ENCODE results near the gene TMEM167A. TPM values are rescaled to one million over a fixed set of nuclear protein-coding genes. Genes with fewer than 3 reads are reported as not detected.

Gene TMEM167A, protein sequence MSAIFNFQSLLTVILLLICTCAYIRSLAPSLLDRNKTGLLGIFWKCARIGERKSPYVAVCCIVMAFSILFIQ
- total RNA-seq (10 to 100 TPM; 41.2 to 49.9 TPM), total RNA-seq (70.9 to 78.0 reads per million in 2 donors)

DNA sequence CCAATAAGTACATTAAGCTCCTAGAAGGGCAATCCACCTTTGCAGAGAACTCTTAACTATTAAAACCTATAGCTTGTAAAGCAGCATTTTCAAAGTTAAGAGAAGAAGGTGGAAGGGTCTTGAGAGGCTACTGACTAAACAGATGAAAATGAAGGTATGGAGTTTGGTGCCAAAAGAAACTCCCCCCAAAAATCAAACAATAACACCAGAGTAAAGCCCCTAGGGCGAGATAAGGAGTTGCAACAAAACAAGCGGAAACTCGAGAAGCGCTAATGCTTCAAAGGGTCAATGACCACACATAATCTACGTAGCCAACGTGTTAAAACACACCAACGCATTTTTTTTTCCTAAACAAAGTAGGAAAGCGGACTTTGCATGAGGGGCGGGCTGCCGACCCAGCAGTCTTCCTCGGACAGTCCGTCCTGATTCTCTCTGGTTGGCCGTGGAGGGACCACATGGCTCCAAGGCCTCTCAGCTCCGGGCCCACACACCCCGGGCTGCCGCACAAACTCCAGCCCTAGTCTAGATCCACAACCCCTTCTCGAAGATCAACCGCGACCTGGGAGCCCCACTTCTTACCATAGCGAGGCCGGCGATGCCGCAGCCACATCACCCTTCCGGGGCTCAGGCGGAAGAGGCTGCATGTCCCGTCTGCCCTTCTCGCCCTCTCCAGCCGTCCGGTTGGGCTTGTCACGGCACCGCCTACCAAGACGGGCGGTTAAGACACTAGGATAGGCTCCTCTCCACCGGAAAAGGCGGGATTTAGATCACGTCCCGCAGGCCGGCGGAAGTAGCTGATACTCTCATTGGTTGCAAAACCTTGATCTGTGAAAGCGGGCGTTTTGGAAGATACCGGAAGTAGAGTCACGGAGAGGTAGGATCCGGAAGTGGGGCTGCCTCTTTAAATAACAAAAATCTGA lies at the start of gene TMEM167A, which contains the start of gene XRCC4:
TMEM167A (minus strand) TSS at position 653 of the 920 bp plus-strand sequence; CDS start at position 582, 71 bp downstream.
XRCC4 (plus strand) TSS at position 806 of the 920 bp plus-strand sequence. CDS start 27,373 bp downstream, outside the sequence.
- no peaks in the 10 kb centered on the region for H3K27me3 Mint-ChIP-seq
- peaks cover 4% of the 10 kb centered on the region for H3K36me3 Mint-ChIP-seq (ENCODE audit: low read depth)

DNA sequence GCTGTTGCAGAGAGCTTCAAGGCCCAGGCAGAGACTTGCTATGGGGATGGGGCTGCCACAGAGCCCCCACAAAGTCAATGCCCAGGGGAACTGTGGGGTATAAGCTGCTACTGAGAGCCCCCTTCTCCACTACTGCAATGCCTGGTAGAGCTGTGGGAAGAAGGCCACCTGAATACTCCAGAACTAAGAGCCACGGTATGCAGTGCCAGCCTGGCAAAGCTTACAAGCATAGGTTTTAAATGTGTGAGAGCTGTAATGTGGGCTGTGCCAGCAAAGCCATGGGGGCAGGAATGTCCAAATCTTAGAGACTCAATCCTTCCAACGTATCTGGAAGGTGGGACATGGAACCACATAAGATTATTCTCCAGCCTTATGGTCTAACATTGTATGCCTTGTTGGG lies 49.3 kb upstream of the TMEM167A start:
- H3K4me1 Mint-ChIP-seq = no peaks in the 10 kb centered on the region
- H3K36me3 Mint-ChIP-seq (ENCODE audit: low read depth) = no peaks in the 10 kb centered on the region
- H3K9me3 ChIP-seq (ENCODE audit: control insufficient read depth, low read length, poor library complexity, severe bottlenecking) = no peaks in the 10 kb centered on the region
- H3K4me3 Mint-ChIP-seq = no peak overlapping the region
- no peaks in the 10 kb centered on the region for H3K27me3 Mint-ChIP-seq
- ATAC-seq (no peak), DNase-seq (no peak)
- no peak overlapping the region for H3K27ac Mint-ChIP-seq

More for the DNA sequence above, at the start of gene TMEM167A, which contains the start of gene XRCC4:
- Mint-ChIP-seq H3K4me3 (peak within 1 kb of the TSS; percentile 98), H3K27ac (peak within 1 kb of the TSS; percentile 97), H3K4me1 (peaks cover 43% of the 10 kb centered on the region)
- H3K9me3 ChIP-seq (ENCODE audit: control insufficient read depth, low read length, poor library complexity, severe bottlenecking) = no peaks in the 10 kb centered on the region
- peak; percentile 99 for ATAC-seq
- DNase-seq = peak; percentile 81 to 89 (median 85)

DNA sequence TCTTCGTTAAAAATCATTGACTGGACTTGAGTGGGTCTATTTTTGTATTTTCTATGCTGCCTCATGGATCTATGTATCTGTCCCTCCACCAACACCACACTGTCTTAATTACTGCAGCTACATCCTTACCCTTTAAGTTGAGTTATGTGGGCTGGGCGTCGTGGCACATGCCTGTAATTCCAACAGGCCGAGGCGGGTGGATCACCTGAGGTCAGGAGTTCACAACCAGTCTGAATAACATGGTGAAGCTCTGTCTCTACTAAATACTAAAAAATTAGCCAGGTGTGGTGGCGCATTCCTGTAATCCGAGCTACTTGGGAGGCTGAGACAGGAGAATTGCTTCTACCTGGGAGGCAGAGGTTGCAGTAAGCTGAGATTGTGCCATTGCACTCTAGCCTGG lies 48.4 kb upstream of the TMEM167A start:
- Mint-ChIP-seq H3K4me3 (no peak overlapping the region), H3K4me1 (no peaks in the 10 kb centered on the region), H3K36me3 (ENCODE audit: low read depth) (no peaks in the 10 kb centered on the region), H3K27me3 (no peaks in the 10 kb centered on the region), H3K27ac (no peak overlapping the region)
- no peak for ATAC-seq
- no peaks in the 10 kb centered on the region for H3K9me3 ChIP-seq (ENCODE audit: control insufficient read depth, low read length, poor library complexity, severe bottlenecking)
- no peak for DNase-seq

DNA sequence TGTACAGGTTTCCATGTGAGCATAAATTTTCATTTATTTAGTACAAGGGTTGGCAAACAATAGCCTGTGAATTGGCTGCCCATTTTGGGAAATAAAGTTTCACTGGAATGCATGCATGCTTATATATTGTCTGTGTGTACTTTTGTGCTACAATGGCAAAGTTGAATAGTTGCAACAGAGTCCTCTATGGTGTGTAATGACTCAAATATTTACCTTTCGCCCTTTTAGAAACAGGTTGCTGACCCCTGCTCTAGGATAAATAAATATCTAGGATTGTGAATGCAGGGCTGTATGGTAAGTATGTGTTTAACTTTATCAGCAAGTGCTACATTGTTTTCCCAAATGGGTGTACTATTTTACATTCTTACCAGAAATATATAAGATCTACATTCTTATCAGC lies 47.4 kb upstream of the TMEM167A start:
- no peak overlapping the region for H3K27ac Mint-ChIP-seq
- no peaks in the 10 kb centered on the region for H3K27me3 Mint-ChIP-seq
- H3K36me3 Mint-ChIP-seq (ENCODE audit: low read depth) = peaks cover 2% of the 10 kb centered on the region

DNA sequence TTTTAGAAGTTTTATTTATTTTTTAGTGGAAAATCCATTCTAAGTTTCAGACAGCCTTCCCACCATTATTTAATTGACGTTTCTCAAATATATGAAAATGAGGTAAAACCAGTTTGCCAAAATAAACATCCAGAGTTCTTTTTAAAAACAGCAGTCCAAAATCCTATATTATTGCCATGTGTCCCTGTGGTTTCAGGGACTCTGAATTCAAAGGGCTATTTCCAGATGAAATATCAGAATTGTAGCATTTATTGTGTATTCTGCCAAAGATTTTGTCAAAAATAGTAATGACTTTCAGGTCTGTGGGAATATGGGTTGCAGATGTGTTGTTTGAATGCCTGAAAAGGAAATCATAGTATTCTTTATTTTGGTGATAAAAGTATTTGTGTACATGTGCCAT lies 41.8 kb upstream of the TMEM167A start:
- H3K36me3 Mint-ChIP-seq (ENCODE audit: low read depth) = peaks cover 4% of the 10 kb centered on the region
- H3K4me3 Mint-ChIP-seq = no peak overlapping the region
- no peak for DNase-seq
- H3K27me3 Mint-ChIP-seq = no peaks in the 10 kb centered on the region
- no peak overlapping the region for H3K27ac Mint-ChIP-seq
- ATAC-seq = no peak
- no peaks in the 10 kb centered on the region for H3K4me1 Mint-ChIP-seq
- no peaks in the 10 kb centered on the region for H3K9me3 ChIP-seq (ENCODE audit: control insufficient read depth, low read length, poor library complexity, severe bottlenecking)

More for the DNA sequence above, 47.4 kb upstream of the TMEM167A start:
- H3K4me1 Mint-ChIP-seq = no peaks in the 10 kb centered on the region
- no peak overlapping the region for H3K4me3 Mint-ChIP-seq
- DNase-seq (no peak), ATAC-seq (no peak)
- no peaks in the 10 kb centered on the region for H3K9me3 ChIP-seq (ENCODE audit: control insufficient read depth, low read length, poor library complexity, severe bottlenecking)

DNA sequence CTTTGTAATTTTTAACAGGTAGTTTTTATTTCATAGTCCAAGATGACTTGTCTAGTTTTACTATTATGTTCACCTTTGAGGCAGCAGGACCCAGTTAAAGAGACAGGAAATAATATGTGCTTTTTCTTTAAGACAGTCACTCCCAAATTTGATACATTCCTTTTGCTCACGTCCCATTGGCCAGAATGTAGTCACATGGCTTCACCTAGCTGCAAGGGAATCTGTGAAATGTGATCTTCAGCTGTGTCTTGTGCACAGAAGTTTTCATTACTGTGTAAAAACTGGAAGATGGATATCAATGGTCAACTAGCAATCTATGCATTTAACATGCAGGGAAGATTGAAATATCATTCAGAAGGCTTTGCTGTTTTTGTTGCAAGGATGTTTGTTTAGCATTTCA lies 41.3 kb upstream of the TMEM167A start:
- no peak for ATAC-seq
- no peaks in the 10 kb centered on the region for H3K9me3 ChIP-seq (ENCODE audit: control insufficient read depth, low read length, poor library complexity, severe bottlenecking)
- no peaks in the 10 kb centered on the region for H3K4me1 Mint-ChIP-seq
- no peak overlapping the region for H3K27ac Mint-ChIP-seq
- DNase-seq = no peak
- H3K4me3 Mint-ChIP-seq = no peak overlapping the region
- peaks cover 4% of the 10 kb centered on the region for H3K36me3 Mint-ChIP-seq (ENCODE audit: low read depth)
- H3K27me3 Mint-ChIP-seq = no peaks in the 10 kb centered on the region

DNA sequence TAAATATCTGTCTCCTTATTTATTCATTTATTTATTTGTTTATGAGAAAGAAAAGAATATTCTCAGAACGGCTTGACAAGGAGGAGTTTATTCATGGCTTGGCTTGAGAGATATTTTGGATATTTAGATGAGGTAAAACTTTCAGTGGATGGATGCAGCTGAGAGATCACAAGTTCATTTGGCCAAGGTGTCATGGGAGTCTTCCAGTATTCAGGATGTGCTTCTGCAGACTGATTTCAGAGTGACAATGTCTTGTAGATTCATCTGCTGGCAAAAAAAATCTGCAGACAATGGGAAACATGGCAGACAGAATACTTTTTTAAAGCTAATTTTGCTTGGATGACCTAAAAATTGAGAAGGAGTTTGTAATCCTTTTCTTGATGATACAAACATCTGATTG lies 38.6 kb upstream of the TMEM167A start:
- Mint-ChIP-seq H3K27me3 (no peaks in the 10 kb centered on the region), H3K36me3 (ENCODE audit: low read depth) (peaks cover 4% of the 10 kb centered on the region), H3K4me3 (no peak overlapping the region), H3K4me1 (no peaks in the 10 kb centered on the region), H3K27ac (no peak overlapping the region)
- H3K9me3 ChIP-seq (ENCODE audit: control insufficient read depth, low read length, poor library complexity, severe bottlenecking) = no peaks in the 10 kb centered on the region
- DNase-seq = no peak
- ATAC-seq = no peak

DNA sequence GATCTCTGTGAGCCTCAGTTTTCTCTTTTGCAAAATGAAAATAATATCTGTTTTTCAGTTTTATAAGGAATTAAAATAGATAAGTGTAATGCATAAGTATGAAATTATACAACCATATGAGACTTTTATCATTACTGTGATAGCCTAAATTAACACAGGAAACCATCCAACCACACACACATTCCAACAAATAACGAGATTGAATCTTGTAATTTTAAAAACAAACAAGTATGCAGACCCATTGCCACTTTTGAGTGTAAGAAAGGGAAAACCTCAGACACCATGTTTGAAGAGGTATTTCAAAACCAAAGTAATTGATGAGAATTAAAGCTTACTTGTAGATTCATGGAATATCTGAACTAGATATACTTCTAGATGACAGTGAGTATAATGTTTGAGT lies 32.2 kb upstream of the TMEM167A start:
- no peaks in the 10 kb centered on the region for H3K4me1 Mint-ChIP-seq
- H3K27me3 Mint-ChIP-seq = no peaks in the 10 kb centered on the region
- no peak overlapping the region for H3K4me3 Mint-ChIP-seq
- H3K9me3 ChIP-seq (ENCODE audit: control insufficient read depth, low read length, poor library complexity, severe bottlenecking) = no peaks in the 10 kb centered on the region
- ATAC-seq = no peak
- no peak overlapping the region for H3K27ac Mint-ChIP-seq
- DNase-seq = no peak
- H3K36me3 Mint-ChIP-seq (ENCODE audit: low read depth) = peaks cover 2% of the 10 kb centered on the region

DNA sequence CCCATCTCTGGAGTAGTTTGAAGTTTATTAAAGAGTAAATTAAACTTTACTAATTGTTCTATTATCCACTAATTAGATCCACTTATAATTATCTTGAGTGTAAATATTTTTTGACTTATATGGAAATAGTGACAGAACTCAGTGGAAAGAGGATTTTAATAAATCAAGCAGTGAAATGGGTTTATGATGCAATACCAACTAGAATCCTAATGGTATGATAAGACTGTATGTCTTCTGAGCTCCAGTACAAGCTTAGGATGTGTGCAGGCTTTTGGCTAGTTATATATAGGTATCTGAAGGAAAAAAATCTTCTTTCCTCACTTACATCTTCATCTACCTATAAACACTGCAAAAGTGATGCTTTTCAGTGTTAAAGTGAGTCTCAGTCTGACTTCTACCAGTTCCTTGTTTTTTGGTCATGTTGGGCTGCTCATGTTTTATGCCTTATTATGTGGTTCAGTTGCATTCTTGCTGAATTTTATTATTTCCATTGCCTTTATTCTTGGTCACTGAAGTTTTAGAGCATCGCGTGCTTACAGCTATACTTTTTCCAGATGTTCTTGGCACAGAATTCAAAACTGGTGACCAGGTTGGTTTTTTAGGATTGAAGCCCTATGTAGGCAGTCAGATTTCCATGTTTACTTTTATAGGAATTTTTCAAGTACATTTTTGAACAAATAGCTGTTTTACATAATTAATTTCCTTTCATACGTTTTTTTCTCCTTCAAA lies 30.7 kb upstream of the TMEM167A start:
- Mint-ChIP-seq H3K4me3 (no peak overlapping the region), H3K27ac (no peak overlapping the region), H3K4me1 (no peaks in the 10 kb centered on the region), H3K27me3 (no peaks in the 10 kb centered on the region), H3K36me3 (ENCODE audit: low read depth) (peaks cover 2% of the 10 kb centered on the region)
- DNase-seq (no peak), ATAC-seq (no peak)
- no peaks in the 10 kb centered on the region for H3K9me3 ChIP-seq (ENCODE audit: control insufficient read depth, low read length, poor library complexity, severe bottlenecking)

DNA sequence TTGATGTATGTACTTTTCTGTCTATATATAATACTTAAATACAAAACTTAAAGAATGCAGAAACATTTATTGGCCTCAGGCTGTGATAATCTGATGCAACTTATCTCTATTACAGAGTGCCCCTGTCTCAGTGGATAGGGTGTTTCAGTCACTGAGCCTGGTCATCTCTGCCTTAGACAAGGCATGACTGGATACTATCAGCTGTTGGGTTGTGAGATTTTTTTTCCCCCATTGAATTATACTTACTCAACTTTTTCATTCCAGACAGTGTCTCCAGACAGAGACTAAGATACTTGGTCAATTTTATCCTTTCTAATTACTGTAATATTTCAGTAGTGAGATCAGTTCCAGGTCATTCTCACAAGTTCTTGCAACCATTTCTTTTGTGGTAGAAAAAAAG lies 26.8 kb upstream of the TMEM167A start:
- Mint-ChIP-seq H3K4me1 (no peaks in the 10 kb centered on the region), H3K36me3 (ENCODE audit: low read depth) (no peaks in the 10 kb centered on the region), H3K4me3 (no peak overlapping the region), H3K27me3 (no peaks in the 10 kb centered on the region), H3K27ac (no peak overlapping the region)
- H3K9me3 ChIP-seq (ENCODE audit: control insufficient read depth, low read length, poor library complexity, severe bottlenecking) = no peaks in the 10 kb centered on the region
- DNase-seq = no peak
- ATAC-seq = no peak

DNA sequence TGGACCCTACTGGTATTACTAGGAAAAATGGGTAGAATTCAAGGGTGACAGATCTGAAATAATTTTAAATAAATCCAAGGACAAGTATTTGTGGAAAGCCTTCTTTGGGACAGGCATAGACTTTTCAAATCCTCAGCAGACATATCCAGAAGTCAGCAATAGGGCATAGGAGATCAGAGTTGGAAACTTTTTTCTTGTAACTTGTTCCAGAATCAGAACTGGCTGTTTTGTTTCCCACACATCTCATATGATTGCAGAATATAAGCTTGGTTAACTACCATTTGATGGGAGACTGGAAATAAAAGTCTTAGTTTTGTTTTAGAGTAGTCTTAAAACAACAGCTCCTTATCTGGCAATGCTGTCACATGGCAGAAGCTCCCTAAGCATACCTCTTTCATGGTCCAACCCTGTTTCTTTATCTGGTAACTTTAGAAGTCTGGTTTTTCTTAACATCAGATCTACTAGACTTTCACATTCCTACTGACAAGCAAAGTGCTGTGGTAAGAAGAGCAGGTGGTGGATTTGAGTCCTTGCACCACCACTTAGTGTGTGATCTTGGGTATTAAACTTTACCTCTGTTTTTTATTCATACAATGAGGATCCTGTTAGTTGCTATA lies 25.3 kb upstream of the TMEM167A start:
- ATAC-seq (no peak), DNase-seq (no peak)
- no peaks in the 10 kb centered on the region for H3K4me1 Mint-ChIP-seq
- H3K27me3 Mint-ChIP-seq = no peaks in the 10 kb centered on the region
- H3K27ac Mint-ChIP-seq = no peak overlapping the region
- no peaks in the 10 kb centered on the region for H3K9me3 ChIP-seq (ENCODE audit: control insufficient read depth, low read length, poor library complexity, severe bottlenecking)
- no peaks in the 10 kb centered on the region for H3K36me3 Mint-ChIP-seq (ENCODE audit: low read depth)
- H3K4me3 Mint-ChIP-seq = no peak overlapping the region

DNA sequence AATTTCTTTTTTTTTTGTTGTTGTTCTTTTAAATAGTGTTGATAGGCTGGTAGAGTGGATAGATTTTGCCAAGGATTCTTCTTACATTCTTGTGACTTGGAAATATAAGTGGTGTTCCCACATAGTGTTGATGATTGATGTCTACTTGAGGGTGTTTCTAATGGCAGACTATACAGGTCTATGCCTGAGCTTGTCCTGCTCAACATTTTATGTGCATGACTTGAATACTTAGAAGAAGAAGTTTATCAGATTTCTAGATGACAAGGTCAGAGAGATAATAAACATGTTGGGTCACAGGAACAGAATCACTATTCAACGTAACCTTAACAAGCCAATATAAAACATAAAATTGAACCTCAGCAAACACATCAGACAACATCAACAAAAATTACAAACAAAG lies 24.3 kb upstream of the TMEM167A start:
- Mint-ChIP-seq H3K27ac (no peak overlapping the region), H3K36me3 (ENCODE audit: low read depth) (no peaks in the 10 kb centered on the region), H3K4me1 (no peaks in the 10 kb centered on the region), H3K27me3 (no peaks in the 10 kb centered on the region), H3K4me3 (no peak overlapping the region)
- no peak for DNase-seq
- H3K9me3 ChIP-seq (ENCODE audit: control insufficient read depth, low read length, poor library complexity, severe bottlenecking) = no peaks in the 10 kb centered on the region
- ATAC-seq = no peak

DNA sequence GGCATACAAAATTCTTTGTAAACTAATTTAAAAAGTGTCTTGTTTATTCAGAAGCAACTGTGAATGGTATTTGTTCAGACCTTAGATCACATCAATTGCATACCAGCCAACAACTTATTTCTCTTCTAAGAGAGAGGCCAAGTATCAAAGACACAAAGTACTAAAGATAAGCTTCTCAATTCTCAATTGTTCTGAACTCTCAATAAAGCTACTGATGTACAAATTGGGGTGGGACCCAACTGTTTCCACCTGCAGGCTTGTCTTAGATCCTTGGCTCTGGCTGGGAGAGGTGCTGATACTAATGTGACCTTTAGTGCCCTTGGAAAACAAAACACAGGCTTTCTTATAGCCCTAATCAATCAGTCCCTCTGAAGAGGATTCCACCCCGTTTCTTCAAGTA lies 22.3 kb upstream of the TMEM167A start:
- ATAC-seq = no peak
- Mint-ChIP-seq H3K27me3 (no peaks in the 10 kb centered on the region), H3K4me3 (no peak overlapping the region), H3K36me3 (ENCODE audit: low read depth) (peaks cover 4% of the 10 kb centered on the region), H3K4me1 (no peaks in the 10 kb centered on the region), H3K27ac (no peak overlapping the region)
- DNase-seq = no peak
- H3K9me3 ChIP-seq (ENCODE audit: control insufficient read depth, low read length, poor library complexity, severe bottlenecking) = no peaks in the 10 kb centered on the region

Data from T-helper 17 cell (primary cell).